HG03571 (cell line): ENCODE data around the gene SMAGP.
"Not testable (repeated sequence)": the region's sequence is repeated elsewhere in the genome, so short reads cannot be mapped to it uniquely, and the experiment has no call there.

Experiments used
- ATAC-seq: cut with Tn5 transposase; IDR thresholded peaks from one replicate; pipeline ENCODE4 v1.9.1; 2021; ENCODE audit not compliant: unreplicated experiment

Gene SMAGP

DNA sequence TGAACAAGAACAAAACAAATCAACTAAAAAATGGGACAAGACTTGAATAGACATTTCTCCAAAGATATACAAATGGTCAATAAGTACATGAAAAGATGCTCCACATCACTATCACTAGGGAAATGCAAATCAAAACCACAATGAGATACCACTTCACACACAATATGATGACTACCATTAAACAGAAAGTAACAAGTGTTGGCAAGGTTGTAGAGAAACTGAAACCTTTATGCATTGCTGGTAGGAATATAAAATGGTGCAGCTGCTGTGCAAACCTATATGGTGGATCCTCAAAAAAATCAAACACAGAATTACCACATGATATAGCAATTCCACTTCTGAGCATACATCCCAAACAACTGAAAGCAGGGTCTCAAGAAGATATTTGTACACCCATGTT is 5.2 kb downstream of the SMAGP start:
- no peak for ATAC-seq

DNA sequence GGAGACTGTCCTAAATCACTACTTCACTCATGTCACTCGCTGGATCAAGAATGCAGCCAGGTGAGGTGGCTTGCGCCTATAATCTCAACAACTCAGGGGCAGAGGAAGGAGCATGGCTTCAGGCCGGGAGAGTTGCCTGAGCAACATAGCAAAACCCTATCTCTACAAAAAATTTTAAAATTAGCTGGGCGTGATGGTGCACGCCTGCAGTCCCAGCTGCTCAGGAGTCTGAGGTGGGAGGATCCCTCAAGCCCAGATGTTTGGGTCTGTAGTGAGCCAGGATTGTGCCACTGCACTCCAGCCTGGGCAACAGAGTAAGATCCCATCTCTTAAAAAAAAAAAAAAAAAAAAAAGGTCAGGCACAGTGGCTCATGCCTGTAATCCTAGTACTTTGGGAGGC is 5.9 kb downstream of the SMAGP start:
- no peak for ATAC-seq

DNA sequence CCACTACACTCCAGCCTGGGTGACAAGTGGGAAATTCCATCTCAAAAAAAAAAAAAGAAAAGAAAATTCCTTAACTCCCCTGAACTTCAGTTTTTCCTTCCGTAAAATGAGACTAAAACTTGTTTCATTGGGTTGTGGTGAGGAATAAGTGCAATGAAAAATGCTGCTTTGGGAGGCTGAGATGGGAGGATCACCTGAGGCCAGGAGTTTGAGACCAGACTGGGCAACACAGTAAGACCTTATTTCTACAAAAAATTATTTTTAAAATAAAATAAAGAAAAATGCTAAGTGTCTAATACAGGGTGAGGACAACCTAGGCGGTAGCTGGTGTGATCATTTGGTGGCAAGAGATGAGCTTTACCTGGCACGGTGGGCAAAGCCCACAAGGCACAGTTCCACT is 6.9 kb downstream of the SMAGP start:
- ATAC-seq: no peak

DNA sequence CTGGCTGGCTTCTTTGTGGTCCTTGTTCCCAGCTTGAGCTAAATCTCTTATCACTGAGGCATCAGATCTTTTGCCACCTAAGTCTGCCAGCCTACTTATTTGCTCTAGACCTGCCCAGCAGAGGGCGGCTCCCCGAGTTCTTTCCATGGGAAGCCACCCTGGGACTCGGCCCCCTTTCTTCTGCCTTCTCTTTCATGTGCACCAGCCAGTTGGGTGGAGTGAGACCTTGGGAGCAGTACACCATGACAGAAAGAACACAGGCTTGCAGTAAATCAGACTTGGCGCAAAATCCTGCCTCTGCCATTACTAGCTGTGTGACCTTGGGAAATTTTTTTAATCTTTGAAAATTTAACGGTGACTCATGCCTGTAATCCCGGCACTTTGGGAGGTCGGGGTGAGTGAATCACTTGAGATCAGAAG is 7.4 kb downstream of the SMAGP start:
- ATAC-seq: no peak

DNA sequence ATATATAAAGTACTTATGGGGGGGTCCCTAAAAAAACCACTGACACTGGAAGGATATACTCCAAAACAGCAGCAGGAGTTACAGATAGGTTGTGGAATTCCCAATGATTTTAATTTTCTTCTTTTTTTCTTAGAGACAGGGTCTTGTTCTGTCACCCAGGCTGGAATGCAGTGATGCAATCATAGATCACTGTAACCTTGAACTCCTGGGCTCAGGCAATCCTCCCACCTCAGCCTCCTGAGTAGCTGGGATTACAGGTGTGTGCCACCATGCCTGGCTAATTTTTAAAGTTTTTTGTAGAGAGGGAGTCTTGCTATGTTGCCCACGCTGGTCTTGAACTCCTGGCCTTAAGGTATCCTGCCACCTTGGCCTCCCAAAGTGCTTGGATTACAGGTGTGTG is 10.6 kb downstream of the SMAGP start:
- ATAC-seq: not testable (repeated sequence)

DNA sequence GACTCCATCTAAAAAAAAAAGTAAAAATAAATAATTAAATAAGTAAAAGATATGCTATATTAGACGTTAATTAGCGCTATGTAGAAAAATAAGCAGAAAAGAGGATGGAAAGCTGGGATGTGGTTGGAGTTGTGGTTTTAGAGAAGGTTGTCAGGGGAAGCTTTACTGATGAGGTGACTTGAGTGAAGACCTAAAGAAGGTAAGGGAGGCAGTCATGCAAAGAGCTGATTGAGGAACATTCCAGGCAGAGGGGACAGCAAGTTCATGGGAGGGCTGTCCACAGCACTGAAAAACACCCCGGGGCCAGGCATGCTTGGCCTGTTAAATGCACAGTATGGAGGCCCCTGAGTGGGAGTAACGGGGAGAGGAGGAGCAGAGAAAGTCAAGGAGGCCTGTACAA is 15.7 kb downstream of the SMAGP start:
- no peak for ATAC-seq

DNA sequence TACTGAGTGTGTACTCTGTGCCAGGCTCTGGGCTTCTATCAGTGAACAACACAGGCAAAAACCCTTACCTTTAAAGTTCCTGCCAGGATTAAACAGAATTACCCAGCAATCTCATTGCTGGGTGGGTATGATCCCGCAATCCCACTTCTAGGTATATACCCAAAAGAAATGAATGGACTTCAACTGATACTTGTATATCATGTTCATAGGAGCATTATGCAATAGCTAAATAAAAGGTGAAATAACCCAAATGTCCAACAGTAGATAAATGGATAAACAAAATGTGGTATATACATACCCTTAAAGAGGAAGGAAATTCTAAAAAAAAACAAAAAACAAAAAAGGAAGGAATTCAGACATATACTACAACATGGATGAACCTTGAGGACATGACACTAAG is 16.9 kb downstream of the SMAGP start:
- no peak for ATAC-seq

DNA sequence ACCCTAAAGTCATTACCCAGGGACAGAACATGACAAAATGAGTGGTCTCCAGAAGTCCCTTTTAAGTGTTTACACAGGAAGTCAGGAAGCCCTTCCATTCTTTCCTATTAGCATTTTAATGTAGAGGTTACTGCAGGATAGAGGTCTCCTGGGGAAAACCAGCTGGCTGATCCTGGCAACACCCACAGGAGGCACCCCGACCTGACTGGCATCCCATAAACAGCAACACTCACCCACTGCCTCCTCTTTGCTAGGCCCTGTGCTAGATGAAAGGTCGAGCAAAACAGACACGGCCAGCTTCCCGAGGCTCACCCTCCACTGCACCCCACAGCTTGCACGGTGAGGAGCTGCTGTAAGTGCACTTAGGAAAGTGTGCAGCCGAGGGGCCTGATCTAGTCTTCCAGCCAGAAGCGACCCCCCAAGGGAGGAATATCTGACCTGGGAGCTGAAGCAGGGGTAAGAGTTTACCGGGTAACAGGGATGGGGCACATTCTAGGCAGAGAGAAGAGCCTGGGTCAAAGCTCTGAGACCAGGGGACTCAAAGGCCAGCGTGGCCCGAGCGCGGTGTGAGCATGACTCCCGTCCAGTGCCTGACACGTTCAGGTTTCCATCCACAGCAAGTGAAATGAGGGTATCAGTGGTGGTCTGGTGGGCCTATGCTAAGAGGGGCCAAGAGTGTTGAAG is 22.6 kb downstream of the SMAGP start:
- ATAC-seq: no peak

DNA sequence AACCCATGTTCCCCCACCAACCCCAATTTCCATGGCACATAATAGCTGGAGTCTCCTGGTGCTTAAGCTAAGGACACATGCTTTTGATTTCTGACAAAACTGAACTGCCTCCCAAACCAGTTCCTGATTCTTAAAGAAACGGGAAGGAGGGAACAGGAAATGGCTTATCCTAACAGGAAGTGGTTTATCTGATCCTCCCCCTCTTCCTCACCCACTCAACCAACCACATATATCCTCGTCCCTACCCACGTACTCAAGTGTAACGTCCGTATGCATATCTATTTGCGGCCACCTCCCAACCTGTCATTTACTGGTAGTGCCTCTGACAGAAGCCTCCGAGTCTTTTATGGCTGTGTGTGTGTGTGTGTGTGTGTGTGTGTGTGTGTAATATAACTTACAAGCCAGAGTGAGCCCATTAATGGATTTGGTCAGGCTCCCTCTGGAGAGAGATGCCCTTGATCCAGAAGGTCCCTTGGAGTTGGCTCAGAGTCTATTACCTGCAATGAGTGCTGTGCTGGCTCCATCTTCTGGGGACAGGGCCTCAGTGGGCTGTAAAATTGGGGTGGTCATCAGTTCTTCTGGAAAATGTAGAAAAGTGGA is 23.9 kb downstream of the SMAGP start:
- ATAC-seq: no peak

DNA sequence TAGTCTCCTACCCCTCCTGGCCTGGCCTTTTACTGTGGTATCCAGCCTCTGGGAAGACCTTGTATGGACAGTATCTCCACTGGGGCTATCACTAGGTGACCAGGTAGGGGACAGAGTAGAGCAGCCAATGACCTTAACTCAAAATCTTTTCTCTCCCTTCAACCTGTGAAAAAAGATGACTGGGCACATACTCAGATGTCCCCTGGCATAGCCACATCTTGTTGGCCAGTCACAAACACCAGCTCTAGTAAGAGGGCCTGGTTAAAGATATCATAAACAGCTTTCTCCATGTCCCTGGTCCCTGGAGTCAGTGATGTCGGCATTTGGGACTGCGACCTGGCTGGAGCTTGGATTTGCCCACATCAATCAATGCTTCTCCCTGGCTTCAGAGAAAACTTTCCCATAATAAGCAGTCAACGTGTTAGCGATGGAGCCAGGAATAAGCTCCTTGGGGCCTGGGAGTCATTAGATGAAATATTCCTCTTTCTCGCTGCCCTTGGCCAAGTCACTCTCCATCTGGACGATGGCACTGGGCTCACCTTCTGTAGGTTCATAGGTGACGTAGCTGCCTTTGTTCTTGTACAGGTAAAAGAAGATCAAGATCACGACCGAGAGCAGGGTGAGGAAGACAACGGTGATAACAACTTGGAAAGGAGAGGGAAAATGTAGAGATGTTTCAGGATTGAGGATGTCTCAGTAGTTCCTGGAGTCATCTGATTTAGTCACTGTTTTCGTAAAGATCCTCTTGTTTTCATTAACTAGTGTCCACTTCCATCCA is 24.6 kb downstream of the SMAGP start:
- ATAC-seq: no peak

DNA sequence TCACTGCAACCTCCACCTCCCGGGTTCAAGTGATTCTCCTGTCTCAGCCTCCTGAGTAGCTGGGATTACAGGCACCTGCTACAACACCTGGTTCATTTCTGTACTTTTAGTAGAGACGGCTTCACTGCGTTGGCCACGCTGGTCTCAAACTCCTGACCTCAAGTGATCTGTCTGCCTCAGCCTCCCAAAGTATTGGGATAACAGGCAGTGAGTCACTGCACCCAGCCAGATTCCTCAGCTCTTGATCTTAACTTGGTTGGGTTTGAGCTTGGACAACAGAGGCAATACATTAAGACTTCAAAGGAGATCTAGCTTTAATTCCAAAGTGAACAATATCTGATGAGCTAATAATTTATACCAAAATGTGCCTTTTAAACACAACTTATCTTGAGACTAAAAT is 25.9 kb downstream of the SMAGP start:
- no peak for ATAC-seq

DNA sequence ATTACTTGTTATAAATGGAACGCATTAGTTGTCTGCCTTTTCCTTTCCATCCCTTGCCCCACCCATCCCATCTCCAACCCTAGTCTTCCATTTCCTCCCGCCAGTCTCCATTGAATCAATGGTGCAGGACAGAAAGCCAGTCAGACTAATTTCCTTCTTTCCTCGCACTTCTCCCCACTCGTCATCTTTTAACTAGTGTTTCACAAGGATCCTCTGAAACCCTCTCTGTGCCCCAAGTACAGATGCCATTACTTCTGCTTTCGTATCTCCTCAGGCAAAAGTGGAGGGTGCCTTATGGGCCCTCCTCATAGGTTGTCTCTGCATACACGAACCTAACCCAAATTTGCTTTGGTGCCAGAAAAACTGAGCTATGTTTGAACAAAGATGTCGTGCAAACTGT is 27.3 kb downstream of the SMAGP start:
- no peak for ATAC-seq

DNA sequence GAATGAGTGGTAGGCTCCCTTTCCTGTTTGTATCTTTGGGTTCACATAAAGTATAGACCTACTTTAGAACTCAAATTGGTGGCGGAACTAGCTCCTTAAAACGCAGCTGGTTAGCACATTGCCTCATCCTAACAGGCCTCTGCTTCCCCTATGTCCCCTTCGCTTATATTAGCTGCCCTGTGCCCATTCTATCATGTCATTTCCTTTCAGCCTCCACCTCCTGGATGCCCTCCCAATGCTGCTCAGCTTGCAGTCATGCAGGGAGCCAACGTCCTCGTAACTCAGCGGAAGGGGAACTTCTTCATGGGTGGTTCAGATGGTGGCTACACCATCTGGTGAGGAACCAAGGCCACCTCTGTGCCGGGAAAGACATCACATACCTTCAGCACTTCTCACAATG is 28.1 kb downstream of the SMAGP start:
- ATAC-seq: no peak

DNA sequence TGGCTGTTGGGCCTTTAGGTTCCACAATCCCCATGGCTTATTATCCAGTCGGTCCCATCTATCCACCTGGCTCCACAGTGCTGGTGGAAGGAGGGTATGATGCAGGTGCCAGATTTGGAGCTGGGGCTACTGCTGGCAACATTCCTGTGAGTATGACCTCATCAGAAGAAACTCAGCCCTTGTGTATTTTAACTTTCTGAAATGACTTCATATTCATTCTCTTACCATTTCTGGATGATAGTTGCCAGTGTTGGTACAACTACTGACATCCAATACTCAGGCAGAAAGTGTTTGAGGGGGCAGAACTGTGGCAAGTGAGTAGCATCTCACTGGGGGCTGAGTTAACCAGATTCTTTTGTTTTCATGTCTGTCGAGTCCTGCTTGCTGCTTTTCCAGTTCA is 29.2 kb downstream of the SMAGP start:
- no peak for ATAC-seq

DNA sequence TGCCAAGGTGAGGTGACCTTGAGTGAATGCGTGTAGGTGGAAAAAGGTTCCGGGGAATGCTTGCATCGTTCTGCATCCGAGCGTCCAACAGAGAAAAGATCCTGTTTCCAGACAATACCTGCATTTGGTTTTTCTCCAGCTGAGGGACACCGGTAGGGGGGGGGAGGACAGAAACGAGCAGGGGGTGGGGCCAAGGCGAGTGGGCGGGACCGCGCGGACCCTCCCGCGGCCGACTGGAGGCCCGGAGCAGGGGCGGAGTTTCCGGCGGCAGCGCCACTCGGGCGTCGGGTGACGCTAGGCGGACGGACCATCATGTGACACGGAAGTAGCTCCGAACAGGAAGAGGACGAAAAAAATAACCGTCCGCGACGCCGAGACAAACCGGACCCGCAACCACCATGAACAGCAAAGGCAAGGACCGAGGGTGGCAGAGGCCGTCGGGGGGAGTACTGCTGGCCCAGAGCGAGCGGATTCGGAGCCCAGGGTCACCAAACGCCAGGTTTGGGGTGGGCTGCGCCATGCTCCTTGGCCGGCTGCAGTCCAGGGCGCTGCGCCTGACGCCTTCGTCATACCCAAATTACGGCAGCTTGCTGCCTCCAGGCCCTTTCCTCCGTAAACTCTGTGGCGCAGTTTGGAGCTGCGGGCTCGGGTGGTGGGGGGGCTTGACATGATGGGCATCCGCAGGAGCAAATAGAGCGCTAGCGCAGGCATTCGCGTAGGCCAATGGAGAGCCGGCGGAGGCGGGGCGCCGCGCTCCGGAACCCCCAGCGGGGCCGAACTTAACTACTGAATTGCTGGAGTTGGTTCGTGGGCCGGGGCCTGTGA is 31.5 kb downstream of the SMAGP start, which contains the start of gene DAZAP2:
Gene DAZAP2 (plus strand): TSS at position 317 of the 825 bp plus-strand sequence. CDS start 82 bp downstream, at position 399.
- ATAC-seq: peak; percentile 85

DNA sequence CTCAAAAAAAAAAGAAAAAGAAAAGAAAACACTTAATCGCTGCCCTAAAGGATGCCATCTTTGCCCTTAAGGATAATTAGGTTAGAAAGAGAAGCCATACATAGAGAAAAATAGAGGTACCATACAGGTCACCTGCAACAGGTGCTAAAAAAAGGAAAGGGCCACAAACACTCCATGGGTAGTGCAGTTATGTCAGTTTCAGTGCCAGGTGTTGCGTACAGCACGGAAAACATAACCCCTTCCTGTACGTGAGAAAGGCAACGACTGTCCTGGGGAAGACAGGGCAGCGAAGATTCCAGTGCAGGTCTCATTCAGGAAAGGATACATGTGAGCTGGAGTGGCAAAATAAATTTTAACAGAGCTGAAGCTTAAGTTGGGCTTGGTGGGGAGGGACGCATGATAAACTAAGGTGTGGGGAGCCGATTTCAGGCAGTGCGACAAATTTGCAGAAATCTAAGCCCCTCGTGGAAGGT is 32.1 kb downstream of the SMAGP start:
- no peak for ATAC-seq

DNA sequence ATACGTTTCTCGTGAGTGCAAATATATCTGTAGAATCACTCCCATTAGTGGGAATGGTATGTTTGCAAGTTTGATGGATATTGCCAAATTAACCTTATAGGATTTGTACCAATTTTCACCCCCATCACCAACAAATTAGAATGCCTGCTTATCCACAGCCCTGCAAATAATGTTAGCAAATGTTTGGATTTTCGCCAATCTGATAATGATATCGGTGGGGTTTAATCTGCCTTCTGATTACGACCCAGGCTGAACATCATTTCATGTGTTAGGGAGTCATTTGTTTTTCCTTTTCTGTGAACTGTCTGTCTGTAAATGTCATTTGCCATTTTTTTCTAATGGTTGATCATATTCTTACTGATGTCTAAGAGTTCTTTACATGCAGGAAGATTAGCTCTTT is 35.7 kb downstream of the SMAGP start:
- no peak for ATAC-seq

DNA sequence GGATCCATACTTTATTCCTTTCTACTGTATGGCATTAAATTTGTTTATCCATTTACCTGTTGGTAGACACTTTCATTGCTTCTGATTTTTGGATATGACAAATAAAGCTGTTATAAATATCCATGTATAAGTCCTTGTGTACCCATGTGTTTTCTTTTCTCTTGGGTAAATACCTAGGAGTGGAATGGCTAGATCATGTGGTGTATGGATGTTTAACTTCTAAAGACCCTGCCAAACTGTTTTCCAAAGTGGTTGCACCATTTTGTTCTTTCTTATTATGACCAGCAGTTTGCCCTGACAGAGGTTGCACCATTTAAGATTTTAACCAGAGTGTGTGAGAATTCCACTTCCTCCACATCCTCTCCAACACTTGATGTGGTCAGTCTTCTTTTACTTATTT is 37.6 kb downstream of the SMAGP start:
- ATAC-seq: no peak

DNA sequence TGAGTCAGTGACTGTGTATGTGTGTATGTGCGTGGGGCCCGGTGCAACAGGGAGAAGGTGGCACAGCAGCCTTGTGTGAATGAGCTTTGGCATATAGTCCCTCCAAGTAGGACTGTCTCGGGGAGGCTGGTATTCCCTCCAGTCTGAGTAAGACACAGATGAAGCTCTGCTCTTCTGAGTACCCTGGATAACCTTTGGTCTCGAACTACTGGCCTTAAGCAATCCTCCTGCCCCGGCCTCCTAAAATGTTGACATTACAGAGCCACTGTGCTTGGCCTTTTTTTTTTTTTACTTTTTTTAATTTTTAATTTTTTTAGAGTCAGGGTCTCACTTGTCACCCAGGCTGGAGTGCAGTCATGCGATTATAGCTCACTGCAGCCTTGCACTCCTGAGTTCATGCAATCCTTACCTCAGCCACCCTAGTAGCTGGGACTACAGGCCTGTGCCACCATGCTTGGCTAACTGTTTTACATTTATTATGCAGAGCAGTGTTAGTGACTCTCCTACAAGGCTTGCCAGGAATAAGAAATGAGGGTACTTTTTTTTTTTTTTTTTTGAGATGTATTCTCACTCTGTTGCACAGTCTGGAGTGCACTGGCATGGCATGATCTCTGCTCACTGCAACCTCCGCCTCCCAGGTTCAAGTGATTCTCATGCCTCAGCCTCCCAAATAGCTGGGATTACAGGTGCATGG is 41.0 kb downstream of the SMAGP start:
- ATAC-seq: no peak

DNA sequence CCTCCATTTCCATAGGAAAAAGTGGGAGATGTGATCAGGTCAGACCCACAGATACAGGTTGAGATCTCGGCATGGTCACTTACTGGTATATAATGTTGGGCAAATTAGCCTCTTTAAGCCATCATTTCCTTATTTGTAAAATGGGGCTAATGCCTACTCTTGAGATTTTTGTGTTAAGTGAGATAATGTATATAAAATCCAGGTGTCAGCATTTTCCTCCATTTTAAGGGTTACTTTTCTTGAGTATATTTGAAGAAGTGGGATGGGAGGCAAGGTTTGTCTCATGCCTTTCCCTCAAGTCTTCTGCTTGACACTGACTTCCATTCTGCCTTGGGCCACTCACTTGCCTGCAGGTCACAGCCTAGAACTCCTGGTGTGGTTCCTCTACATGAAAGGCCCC is 42.3 kb downstream of the SMAGP start:
- no peak for ATAC-seq

DNA sequence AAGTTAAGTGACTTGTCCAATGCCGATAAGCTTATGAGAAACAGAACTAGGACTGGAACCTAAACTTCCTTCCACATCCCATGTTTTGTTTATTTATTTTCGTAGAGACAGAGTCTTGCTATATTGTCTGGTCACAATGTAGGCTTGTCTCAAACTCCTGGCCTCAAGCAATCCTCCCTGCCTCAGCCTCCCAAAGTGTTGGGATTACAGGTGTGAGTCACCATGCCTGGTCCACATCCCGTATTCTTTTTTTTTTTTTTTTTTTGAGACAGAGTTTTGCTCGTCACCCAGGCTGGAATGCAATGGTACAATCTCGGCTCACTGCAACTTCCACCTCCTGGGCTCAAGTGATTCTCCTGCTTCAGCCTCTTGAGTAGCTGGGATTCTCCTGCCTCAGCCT is 43.1 kb downstream of the SMAGP start:
- not testable (repeated sequence) for ATAC-seq
